ENCODE data around the gene SCN4A.
"Not testable (repeated sequence)": the region's sequence is repeated elsewhere in the genome, so short reads cannot be mapped to it uniquely, and the experiment has no call there.

Gene SCN4A

GRCh38 chr17:63984651-63985386 is 12.1 kb upstream of the SCN4A start:
- peak in 2 of 6 experiments; percentile 14 to 22 for DNase-seq

GRCh38 chr17:63984236-63984635 is 11.5 kb upstream of the SCN4A start:
- DNase-seq = no peak

DNA sequence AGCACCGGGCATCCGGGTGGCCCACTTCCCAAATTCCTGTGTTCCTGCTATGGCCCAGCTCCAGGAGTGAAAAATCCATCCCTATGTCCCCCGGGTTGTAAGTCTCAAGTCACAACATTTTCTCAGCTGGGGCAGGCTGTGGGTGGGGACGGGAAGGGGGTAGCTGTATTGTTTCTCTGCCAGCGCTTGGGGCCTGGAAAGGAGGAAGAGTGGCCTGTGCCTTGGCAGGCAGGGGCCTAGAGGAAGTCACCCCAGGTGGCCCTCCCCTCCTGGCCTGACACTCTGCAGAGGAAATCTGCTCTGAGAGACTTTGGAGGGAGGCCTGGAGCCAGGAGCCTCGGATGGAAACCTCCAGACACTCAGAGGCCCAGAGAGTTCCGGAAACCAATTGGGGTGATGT is 10.6 kb upstream of the SCN4A start:
- no peak for DNase-seq

GRCh38 chr17:63982641-63983040 is 9.9 kb upstream of the SCN4A start:
- not testable (repeated sequence) for DNase-seq

DNA sequence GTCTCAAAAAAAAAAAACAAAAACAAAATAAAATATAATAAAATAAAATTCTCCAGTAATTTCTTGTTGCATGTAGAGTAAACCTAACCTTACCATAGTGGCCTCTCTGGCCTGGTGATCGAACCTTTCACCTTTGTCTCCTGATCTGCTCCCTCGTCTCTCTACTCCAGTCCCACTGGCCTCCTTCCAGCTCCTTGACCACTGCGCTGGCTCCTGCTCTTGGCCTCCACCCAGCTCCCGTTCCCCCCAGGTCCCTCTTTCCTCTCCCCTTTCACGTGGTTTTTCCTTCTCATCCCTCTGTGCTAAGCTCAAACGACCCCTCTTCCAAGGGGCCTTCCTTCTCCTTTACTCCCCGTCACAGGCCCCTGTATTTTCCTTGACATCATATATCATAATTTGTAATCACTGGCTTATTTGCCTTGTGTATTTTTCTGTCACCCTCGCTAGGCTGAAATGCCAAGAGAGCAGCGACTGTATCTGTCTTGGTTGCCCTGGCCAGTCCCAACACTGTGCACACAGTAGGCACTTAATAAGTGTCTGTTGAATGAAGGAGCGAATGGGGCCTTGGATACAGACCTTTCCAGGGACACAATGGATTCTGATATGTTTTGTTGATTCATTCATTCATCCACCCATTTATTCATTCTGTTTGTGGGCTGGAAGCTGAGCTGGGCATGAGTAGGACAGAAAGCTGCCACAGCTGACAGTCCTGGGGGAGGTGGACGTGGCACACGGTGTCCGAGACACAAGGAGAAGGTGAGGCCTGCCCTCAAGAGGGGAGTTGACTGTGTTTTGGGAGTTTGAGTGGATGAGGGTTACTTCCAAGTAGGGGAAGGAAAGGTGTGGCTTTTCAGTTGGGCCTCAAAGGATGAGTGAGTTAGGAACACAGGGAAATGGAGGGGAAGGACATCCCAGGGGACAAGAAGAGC is 5.8 kb upstream of the SCN4A start:
- DNase-seq = no peak

DNA sequence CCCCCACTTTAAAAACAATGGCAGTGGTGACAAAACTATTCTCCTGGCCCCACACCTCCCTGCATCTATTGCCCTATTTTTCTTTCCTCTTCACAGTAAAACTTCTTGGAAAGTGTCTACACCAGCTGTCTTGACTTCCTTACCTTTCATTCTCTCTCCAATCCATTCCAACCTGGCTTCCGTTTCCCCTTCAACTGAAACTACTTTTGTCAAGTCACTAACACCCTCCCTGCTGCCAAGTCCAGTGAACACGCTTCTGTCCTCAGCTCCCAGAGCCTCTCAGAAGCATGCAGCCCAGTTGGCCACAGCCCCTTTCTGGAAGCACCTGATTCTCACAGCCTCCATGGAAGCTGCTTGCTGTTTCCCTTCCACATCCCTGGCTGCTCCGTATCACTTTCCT is 4.0 kb upstream of the SCN4A start:
- DNase-seq = no peak

GRCh38 chr17:63975541-63976092 is 2.9 kb upstream of the SCN4A start:
- no peak for DNase-seq

DNA sequence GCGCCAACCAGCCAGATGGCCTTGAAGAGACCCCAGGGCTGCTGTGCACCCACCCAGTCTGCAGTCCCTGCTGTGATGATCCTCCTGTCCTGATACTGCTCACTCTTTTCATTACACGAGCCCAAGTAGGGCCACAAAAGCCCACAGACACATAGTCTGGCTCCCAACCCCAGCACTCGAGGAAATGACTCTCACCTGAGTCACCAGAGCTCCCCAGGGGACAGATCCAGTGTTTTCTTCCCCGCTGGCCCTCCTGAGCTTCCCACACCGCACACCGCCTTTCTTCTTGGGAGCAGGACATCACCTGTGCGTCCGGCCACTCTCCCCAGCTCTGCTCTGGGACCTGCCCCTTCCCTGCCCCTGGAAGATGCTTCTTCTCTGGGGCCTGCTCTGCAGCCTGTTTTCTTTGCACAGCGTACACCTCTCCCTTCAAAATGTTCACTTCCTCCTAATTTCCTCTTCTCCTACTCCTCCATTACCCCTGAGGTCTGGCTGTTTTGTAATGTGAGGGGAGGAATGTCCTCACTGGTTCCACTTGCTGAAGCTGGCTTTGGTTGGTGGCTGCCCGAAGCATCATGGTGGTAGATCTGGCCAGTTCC is 2.0 kb upstream of the SCN4A start:
- DNase-seq = no peak

GRCh38 chr17:63973930-63974593 is 1.3 kb upstream of the SCN4A start:
- DNase-seq = no peak

DNA sequence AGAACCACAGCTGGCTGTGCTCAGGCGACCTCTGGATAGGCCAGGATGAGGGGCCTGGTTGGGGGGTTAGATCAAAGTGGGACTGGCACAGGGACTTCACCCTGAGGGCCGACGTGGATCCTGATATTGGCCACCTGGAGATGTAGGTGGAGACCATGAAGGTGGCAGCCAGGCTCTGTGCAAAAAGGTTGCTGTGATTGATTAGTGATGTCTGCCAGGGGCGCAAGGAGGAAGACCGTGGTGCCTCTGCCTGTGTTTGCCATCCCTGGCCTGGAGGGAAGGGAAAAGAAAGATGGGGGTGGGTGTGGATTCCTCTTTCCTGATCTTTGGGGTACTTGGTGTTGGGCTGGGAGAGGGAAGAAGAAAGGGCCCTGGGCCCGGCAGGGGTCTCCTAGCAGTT is 529 bp upstream of the SCN4A start:
- DNase-seq = no peak

DNA sequence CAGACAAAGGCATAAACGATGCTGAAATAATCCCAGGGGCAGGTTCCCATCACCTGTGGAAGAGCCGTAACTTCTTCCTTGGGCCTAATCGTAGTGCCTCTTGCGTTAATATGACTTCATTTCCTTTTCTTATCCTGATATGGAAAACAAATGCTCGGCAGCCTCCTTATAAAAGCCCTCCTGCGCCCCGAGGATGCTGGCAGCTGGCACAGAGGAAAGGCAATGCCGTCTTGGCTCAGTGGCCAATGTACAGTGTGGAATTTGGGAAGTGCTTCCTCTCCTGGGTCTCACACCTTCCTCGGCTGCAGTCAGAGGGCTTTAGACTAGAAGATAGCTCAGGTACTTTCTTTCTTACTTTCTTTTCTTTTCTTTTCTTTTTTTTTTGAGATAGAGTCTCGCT is 3.4 kb downstream of the SCN4A start:
- DNase-seq = no peak

GRCh38 chr17:63967953-63968352 is 4.8 kb downstream of the SCN4A start:
- no peak for DNase-seq

DNA sequence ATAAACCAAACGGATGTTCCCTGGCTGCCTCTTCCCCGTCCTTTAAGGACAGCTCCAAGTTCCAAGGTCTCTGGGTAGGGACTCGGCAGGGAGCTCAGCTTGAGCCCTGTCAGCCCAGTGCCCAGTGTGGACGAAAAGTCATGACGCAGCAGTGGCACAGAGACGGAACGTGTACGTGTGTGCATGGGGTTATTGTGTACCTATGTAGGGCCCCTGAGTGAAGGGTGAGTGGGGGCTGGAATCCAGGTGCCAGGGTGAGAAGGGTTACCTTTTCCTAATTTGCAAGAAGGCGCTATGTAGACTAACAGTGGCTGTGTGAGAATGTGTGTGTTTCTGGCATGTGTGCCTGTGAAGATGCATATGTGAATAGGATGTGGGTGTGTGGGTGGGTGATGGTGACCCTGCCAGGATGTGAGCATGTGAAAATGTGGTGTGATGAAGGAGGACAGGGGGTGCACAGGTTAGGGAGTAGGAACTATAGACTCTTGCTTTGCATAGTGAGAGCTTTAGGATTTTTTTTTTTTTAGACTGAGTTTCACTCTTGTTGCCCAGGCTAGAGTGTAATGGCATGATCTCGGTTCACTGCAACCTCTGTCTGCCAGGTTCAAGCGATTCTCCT is 6.0 kb downstream of the SCN4A start:
- peak in 3 of 6 experiments; percentile 36 to 64 (median 58) for DNase-seq

GRCh38 chr17:63963123-63963522 is 9.6 kb downstream of the SCN4A start:
- no peak for DNase-seq

GRCh38 chr17:63962298-63962744 is 10.4 kb downstream of the SCN4A start:
- DNase-seq = no peak

DNA sequence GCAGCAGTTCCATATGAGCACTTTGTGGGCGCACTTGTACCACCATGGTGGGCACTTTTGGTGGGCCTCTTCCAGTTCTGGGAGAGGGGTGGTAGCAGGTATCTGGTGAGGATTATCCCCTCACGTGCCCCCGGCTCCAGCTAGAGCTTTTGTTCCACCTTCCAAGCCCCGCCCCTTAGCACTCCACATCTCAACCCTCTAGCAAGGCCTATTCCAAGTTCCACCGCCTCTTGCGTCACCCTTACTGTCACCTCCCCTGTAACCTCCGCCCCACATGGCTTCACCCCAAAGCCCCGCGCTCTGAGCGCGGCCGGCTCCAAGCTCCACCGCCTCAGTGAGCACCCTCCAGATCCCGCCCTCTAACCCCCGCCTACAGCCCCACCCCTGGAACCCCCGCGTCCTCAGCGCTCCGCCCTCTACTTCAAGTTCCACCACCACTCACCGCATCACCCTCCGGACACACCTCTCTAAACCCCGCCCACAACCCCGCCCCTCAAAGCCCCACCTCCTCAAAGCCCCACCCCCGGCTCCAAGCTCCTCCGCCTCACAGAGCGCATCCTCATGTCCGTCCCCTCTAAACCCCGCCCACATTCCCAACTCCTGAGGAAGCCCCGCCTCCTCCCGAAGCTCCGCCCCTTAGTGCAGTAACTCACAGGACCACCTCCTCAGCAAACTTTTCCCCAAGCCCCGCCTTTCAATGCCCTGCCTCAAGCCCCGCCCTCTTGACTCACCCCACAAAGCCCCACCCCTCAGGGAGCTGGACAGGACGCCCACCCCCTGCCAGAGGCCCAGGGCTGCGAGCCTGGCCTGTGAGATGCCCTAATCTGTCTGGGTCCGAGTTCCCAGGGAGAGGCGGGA is 11.1 kb downstream of the SCN4A start:
- DNase-seq = peak in 4 of 6 experiments; percentile 22 to 44 (median 24)

DNA sequence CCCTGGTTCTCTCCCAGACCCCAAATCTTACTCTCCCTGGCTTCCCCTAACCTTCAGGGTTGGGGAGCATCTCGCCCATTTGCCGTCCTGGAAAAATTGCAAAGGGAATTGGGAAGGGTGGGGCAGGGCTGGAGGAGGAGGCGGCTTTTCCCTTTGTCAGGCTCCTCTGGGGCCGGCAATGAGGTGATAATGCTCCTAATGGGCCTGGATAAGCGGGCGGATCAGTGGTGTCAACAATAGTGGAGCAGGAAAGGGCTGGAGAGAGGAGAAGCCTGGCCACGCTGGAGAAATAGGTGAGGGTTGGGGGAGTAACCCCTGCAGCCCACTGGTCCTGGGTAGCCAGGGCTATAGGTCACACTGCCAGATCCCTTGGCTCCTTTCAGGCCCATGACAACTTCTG is 12.3 kb downstream of the SCN4A start:
- no peak for DNase-seq

DNA sequence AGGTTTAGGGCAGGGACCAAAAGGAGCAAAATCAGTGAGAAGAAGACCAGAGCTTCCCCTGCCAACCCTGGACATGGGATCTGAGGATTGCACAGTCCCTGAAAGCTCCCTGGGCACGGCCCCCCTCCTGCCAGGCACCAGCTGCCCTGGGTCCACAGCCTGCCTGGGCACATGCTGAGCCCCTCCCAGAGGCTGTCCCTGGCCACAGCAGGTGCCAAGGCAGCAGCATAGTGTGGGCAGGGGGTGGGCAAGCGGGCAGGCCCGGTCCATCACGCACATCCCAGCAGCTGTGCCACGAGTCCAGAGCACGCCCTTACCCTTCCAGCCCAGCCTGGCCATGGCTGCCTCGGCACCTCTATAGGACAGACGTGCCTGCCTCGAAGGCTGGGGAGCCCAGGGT is 12.7 kb downstream of the SCN4A start:
- DNase-seq = no peak

DNA sequence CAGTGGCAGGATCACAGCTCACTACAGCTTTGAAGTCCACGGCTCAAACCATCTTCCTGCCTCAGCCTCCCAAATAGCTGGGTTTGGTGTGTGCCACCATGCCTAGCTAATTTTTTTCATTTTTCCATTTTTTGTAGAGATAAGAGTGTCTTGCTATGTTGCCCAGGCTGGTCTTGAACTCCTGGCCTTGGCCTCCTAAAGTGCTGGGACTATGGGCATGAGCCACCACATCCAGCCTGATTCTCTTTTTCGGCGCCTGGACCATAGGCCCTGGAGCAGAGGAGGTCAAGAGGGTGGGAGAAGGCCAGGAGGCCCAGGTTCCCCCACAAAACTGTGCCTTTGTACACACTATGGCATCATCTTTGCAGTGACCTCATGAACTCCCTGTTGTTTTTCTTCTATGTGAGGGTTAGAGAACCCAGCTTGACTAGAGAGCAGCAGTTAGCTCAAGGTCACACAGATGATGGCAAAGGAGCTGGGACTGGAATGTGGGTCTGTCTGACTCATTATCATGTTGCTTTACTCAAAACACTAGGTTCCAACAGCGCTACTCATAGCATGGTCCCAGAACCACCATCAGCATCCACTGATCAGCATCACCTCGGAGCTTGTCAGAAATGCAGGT is 16.3 kb downstream of the SCN4A start:
- no peak for DNase-seq

DNA sequence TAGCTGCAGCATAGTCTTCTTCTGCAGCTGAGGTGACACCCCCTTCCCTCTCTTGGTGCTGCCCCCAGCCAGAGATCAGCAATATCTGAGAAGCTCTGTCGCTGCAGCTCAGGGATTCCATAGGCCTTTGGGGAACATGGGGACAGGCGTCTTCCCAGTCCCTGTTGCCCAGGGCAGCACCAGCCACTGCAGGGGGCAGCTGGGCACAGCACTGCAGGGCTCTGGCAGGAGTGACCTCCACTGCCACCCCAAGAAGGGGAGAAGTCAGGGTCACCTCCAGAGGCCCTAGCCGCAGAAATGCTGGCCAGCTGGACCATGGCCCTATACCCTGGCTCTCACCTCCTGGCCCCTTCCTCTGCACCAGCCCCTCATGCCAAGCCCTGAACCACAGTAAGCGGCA is 16.9 kb downstream of the SCN4A start:
- no peak for DNase-seq

GRCh38 chr17:63955232-63955631 is 17.5 kb downstream of the SCN4A start:
- DNase-seq = no peak
